ACHN (cell line): Measurements from ENCODE around the gene NGF.
"Not testable (repeated sequence)": the region's sequence is repeated elsewhere in the genome, so short reads cannot be mapped to it uniquely, and the experiment has no call there.

Source experiments
- DNase-seq: peaks from one replicate; pipeline ENCODE4 v3.0.0-alpha.2; 2015
- in situ Hi-C: cut with HindIII; loops from 2 replicates; pipeline ENCODE4 v1.10.0; 2017; ENCODE audit warnings: low sequenced_read_pairs, low pct_ligation_motif_present, low pct_unique_long_range_greater_than_20kb

The NGF gene

GRCh38 chr1:115314092-115314491 lies 24.0 kb downstream of the NGF start:
- in situ Hi-C loops, result no loop called here
- no peak for DNase-seq

DNA sequence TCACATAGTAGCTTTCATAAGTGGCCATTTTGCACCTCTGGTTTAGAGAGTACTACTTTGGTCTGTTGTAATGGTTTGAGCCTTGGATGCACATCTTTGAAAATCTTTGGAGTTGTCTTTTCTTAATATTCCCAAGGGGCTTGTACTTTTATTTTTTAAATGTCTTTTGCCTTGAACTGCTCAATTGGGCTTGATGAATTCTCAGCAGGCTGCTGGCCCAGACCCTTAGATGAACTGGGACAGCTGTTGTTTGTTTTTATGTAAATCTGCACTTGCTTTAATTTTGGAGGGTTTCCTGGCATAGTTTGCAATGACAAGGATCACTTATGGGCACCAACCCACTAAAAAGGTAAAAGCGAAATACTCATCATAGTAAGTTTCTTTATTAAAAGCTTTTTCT lies 24.9 kb downstream of the NGF start:
- DNase-seq, result no peak
- in situ Hi-C loops, result no loop called here

- in situ Hi-C loops, result no loop called here
- no peak for DNase-seq
Measured at GRCh38 chr1:115312742-115313141, 25.3 kb downstream of the NGF start.

- DNase-seq, result no peak
- in situ Hi-C loops, result no loop called here
Measured at GRCh38 chr1:115311474-115311989, 26.5 kb downstream of the NGF start.

DNA sequence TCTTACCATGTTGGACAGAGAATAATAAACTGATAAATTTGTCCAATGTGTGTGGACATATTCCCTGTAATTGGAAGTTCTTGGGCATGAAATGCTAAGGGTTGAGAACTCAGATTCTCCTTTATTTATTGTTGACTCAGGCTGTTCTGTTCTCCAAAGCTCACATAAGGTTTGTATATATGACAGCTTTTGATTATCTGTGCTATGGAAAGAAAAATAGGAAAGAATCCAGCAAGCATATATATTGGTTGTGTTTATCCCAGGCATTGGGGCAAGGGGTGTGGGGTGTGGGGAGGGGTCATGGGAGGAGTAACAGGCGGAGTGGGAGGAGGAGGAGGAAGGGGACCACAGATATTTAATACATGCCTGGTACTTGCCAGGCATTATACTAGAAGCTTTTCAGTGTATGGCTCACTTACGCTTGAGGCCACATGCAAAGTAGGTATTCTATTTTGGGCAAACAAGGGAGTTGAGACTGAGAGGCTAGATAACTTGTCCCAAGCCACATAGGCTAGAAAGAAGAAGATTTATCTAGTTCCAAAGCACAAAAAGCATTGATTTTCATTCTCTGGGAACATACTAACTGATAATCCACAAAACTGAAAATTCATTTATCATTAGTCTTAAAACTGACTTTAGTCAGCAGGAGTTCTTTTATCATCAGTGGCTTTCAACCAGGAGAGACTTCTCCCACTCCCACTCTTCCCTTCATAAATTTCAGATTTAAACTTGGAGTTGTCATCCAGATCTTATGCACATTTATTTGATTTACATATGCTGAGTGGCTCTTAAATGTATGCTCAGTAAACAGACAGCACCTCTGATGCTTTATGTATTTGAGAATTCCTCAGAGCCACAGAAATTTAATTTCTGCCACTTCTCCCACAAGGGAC lies 27.2 kb downstream of the NGF start:
- no peak for DNase-seq
- in situ Hi-C loops, result no loop called here

- in situ Hi-C loops, DNase-seq: not testable (repeated sequence)
Measured at GRCh38 chr1:115309504-115309903, 28.5 kb downstream of the NGF start.

DNA sequence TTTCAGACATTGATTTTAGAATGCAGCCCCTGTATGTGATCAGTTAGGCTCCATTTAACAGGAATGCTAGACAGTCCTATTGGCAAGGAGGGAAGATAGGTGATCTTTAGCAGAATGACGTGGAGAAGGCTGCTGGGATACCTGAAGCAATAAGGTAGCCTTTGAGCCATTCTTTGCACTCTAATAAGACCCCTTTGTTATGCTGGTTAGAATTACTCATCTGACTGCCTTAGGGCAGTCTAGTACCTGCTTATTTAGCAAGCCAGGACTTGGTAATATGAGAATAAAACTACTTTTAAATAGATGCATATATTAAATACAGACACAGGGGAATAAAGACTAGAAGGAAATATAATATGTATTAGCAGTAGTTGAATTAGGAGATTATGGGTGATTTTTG lies 29.1 kb downstream of the NGF start:
- in situ Hi-C loops, result no loop called here
- DNase-seq, result no peak

DNA sequence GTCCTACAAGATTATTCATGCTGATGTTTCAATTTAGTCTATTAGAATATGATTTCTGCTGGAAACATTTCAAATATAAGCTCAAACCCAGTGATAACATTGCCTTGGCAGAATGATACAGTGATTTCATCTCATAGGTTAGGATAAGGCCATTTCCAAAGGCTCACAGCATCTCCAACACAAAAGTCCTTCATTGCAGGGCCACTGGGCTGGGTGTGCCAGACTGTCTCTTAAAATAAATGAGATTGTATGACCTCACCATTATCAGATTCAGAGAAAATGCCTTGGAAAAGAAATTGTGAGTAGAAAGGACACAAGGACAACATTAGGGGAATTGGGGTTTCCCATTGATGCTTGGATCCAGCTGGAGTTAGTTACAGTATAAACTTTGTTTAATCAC lies 30.4 kb downstream of the NGF start:
- in situ Hi-C loops, result no loop called here
- no peak for DNase-seq

DNA sequence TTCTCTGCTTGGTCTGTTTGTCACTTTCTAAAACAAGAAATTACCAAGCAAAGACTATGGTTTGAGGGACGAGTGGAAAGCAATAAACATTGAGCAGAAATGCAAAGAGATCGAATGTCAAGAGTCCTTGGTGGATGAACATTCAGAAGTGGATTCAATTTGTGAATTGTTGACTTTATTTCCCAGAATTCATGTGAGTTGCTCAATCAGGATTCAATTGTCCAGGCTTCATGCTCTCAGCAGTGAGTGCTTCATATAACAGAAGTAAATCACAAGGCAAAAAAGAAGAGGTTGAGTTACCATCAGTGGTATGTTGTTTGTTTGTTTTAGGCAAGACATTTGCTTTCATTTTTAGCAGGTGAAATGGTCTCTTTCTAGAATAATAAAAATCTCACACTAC lies 31.9 kb downstream of the NGF start:
- in situ Hi-C loops, result no loop called here
- DNase-seq, result no peak

DNA sequence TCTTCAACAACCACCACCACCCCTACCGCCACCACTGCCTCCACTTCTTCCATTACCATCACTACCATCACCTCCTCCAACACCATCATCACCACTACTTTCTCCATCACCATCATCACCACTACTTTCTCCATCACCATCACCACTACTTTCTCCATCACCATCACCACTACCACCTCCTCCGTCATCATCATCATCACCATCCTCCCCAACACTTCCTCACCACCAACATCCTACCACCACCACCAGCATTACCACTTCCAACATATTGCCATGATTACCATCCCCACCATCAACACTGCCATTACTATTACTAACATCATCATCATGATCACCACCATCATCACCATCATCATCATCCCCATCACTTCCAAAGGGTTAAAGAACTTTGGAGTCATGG lies 34.7 kb downstream of the NGF start:
- in situ Hi-C loops, result no loop called here
- DNase-seq, result no peak

DNA sequence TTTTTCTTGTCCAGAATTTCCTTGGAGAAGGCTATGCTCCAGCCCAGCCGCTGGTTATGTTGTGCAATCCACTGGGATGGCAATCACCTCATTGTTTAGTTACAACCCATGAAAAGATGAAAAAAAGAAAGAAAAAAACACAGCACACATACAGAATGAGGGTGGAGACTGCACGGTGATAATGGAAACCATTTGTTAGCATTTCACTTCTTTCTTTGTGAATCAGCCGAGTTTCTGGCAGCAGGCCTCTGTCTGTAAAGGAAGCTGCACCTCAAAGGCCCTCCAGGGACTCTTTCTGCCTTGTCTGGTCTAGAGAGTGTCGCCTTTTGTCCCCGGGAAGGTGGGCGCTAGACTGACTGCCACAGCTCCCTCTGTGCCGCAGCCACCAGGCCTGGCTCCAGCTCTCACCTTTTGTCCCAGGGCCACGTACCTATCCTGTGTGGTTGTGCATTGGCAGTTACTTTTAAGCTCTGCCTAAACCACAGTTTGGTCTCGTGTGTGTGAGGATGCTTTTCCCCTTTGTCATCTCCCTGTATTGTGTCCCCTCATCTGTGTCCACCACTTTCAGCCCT lies 35.6 kb downstream of the NGF start:
- DNase-seq, result no peak
- in situ Hi-C loops, result no loop called here

DNA sequence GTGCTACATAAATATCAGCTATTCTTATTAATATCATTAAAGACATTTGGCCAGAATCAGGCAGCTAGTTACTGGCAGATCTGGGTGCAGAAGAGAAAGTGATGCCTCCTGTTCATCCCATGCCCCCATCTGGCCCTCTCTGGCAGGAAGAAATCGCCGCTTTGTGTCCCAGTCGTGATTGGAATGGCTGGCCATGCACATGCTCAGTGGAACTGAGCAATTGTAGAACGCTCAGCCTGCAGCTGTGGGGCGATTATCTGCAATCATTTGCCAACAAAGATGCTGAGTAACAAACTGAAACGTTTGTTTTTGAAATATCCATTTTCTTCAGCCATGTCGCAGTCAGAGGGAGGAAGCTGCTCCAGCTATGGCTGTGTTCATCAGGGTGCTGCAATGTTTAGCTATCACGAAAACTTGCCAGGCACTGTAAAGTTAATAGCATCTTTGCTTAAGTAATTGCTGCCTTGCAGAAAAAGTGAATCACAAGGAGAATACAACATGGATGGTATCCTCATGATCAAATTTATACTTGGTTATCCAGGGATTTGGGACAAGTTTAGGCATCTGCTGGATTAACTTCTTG lies 36.5 kb downstream of the NGF start:
- no peak for DNase-seq
- in situ Hi-C loops, result no loop called here

- DNase-seq, result no peak
Measured at GRCh38 chr1:115300087-115300876, 37.8 kb downstream of the NGF start.

DNA sequence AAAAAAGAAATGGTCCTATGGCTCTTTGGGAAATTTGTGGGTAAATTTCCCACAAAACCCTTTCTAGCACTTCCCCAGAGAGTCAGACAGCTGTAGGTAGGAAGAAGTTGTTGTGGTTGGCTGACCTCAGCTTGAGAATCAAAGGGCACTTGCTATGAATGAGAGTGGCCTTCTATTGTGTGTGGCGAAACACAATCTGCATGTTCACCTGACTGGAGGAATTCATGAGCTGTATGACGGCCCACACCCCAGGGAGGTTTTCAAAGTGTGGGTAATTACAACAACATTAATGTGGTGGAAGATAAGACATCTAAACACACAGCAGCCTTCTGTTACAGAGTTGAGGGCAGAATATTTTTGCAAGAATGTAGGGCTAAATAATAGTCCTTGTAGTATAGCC lies 38.8 kb downstream of the NGF start:
- in situ Hi-C loops, result no loop called here
- no peak for DNase-seq

More at GRCh38 chr1:115300087-115300876, 37.8 kb downstream of the NGF start:
- in situ Hi-C loops, result no loop called here

DNA sequence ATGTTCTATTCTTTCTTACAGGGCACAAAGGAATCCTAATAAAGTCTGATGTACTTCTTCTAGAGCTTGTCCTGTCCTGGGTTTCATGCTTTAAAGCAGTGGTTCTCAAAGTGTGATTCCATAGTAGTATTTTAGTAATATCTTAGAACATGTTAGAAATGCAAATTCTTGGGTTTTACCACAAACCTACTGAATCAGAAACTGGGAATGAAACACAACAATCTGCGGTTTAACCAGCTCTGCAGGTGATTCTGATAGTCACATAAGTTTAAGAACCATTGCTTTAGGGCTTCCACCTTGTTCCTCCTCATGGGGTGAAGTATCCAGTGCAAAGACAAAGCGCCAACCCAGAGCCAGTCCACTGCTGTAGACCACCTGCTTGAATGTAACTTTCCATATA lies 41.1 kb downstream of the NGF start:
- in situ Hi-C loops, result no loop called here
- no peak for DNase-seq

DNA sequence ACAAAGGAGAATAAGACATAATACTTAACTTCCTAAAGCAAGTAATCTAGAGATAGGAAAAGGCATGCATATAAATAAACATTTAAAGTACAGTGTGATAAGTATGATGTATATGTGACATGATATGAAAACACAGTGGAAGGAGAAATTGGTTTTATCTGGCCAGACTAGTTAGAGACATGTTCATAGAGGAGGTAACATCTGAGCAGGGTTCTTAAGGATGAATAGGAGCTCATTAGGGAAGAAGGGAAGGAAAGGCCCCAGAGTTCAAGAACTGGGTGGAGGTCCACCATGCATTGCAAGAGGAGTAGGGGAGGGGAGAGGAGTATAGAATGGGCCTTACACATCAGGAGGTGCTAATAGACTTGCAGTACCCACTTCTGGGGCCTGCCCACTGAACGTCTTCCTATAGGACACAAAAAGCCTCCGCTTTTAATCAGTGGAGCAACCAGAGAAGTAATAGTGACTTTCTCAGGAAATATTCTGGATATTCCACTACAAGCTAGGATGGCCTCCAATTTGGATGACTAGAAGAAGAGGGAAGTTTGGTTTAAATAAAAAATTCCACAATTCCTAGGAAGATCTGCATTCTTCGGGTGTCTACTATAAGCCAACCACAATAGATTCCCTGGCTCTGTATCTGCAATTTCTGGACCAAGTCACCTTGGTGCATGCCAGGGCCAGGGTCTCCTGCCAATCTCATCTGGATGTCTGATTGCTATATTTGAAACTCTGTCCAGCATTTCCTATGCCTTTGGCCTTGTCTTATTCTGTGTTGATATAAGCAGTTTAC lies 41.9 kb downstream of the NGF start:
- in situ Hi-C loops, result no loop called here

DNA sequence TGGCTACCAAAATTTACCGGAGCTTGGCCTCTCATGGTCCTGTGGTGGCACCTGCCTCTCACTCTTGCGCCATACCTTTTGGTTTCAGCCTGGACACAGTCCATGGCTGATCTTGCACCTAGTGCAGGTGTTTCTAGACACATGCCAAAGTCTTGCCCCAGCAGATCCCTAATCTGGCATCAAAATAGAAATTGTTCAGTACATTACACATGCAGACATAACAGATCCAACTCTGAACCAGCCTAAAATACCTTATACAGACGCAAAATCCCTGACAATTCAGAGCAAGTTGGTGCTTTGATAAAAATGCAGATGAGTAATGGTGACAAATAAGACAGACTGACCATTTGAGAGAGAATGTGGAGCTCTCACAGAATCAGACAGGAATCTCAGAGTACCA lies 44.1 kb downstream of the NGF start:
- DNase-seq, result no peak
- in situ Hi-C loops, result no loop called here

More for the DNA sequence above, 41.9 kb downstream of the NGF start:
- no peak for DNase-seq

- in situ Hi-C loops, result no loop called here
- DNase-seq, result no peak
Measured at GRCh38 chr1:115293006-115293405, 45.0 kb downstream of the NGF start.
